ENCODE results near the gene SRA1. TPM values are rescaled to one million over a fixed set of nuclear protein-coding genes. Genes with fewer than 3 reads are reported as not detected.

The SRA1 gene
- total RNA-seq, 1 experiment from 2014 or later = 37.8 TPM

DNA sequence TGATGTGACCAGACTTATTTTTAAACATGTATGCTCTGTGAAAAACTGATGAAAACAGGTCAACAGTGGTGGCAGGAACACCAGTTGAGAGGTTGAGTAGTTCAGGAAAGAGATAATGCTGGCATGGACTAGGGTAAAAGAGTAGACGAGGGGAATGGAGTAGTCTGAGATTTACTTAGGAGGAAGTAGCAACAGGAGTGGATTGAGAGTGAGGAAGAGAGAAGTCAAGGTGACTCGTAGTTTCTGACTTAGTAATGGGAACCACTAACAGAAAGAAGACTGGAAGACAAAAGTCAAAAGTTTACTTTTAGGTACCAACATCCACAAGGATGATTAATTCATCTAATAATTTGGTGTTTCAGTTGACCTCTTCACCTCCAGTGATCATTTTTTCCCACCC lies 3.6 kb downstream of the SRA1 start:
- ChIA-PET POLR2A (interaction anchor here (0.6 kb wide), 1 partner anchor 146 kb away, joined by 3 read pairs; the partner anchor contains the start of gene ZMAT2), CTCF (interaction anchor here (1.3 kb wide), 1 partner anchor 181 kb away, joined by 3 read pairs; no protein-coding TSS in a partner anchor)
- DNase-seq (ENCODE audit: low spot score) (no peak), ATAC-seq (no peak)
- Mint-ChIP-seq H3K27me3 (ENCODE audit: low read depth) (no peaks in the 10 kb centered on the region), H3K36me3 (peaks cover 38% of the 10 kb centered on the region), H3K9me3 (no peaks in the 10 kb centered on the region), H3K27ac (no peak overlapping the region), H3K4me3 (no peak overlapping the region), H3K4me1 (peaks cover 29% of the 10 kb centered on the region)
- TF ChIP-seq, protein P1, sequence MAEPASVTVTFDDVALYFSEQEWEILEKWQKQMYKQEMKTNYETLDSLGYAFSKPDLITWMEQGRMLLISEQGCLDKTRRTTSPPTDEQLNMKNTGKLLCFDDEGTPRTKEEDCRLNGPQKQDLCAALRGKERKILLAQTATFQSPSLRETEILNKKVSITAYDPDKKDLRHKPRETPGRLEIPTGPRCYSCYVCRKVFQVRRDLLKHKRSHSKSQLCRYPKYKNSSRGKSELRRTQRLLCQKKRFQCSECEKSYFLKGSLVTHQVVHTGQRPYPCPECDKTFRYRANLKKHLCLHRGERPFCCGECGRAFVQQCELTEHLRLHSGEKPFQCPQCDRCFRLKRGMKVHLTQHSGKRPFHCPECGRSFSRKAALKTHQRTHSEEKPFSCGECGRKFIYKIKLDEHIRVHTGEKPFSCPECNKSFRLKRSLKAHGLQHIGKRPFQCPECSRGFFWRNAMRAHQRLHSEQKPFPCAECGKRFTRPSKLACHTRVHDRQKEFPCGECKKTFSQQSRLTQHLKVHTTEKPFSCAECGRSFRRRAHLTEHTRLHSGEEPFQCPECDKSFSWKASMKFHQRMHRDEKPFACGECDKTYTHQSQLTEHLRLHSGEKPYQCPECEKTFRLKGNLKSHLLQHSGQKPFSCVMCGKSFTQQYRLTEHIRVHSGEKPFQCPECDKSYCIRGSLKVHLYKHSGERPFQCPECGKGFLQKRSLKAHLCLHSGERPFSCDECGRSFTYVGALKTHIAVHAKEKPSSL (CRISPR knock-in tag; conservative IDR thresholded peaks at IDR 0.05) = no peak
- TF ChIP-seq, protein P2, sequence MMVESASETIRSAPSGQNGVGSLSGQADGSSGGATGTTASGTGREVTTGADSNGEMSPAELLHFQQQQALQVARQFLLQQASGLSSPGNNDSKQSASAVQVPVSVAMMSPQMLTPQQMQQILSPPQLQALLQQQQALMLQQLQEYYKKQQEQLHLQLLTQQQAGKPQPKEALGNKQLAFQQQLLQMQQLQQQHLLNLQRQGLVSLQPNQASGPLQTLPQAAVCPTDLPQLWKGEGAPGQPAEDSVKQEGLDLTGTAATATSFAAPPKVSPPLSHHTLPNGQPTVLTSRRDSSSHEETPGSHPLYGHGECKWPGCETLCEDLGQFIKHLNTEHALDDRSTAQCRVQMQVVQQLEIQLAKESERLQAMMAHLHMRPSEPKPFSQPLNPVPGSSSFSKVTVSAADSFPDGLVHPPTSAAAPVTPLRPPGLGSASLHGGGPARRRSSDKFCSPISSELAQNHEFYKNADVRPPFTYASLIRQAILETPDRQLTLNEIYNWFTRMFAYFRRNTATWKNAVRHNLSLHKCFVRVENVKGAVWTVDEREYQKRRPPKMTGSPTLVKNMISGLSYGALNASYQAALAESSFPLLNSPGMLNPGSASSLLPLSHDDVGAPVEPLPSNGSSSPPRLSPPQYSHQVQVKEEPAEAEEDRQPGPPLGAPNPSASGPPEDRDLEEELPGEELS (CRISPR knock-in tag; IDR thresholded peaks at IDR 0.05) = no peak
- TF ChIP-seq STAT6 (CRISPR knock-in tag; conservative IDR thresholded peaks at IDR 0.05; ENCODE audit: low read depth) (no peak), ZNF512 (CRISPR knock-in tag; IDR thresholded peaks at IDR 0.05; ENCODE audit: borderline replicate concordance) (no peak), SMAD4 (CRISPR knock-in tag; IDR thresholded peaks at IDR 0.05) (no peak), E2F1 (CRISPR knock-in tag; IDR thresholded peaks at IDR 0.05) (no peak), OVOL2 (CRISPR knock-in tag; IDR thresholded peaks at IDR 0.05; ENCODE audit: borderline replicate concordance) (no peak), MAX (CRISPR knock-in tag; IDR thresholded peaks at IDR 0.05) (no peak), EMX1 (CRISPR knock-in tag; IDR thresholded peaks at IDR 0.05) (no peak), ZNF138 (CRISPR knock-in tag; conservative IDR thresholded peaks at IDR 0.05) (no peak), E2F5 (CRISPR knock-in tag; IDR thresholded peaks at IDR 0.05) (no peak), GABPB1 (CRISPR knock-in tag; IDR thresholded peaks at IDR 0.05) (no peak), PRDM15 (CRISPR knock-in tag; IDR thresholded peaks at IDR 0.05) (no peak), NFYB (CRISPR knock-in tag; conservative IDR thresholded peaks at IDR 0.05; ENCODE audit: low read depth) (no peak), USF2 (CRISPR knock-in tag; IDR thresholded peaks at IDR 0.05) (no peak)
- TF ChIP-seq, protein P3, sequence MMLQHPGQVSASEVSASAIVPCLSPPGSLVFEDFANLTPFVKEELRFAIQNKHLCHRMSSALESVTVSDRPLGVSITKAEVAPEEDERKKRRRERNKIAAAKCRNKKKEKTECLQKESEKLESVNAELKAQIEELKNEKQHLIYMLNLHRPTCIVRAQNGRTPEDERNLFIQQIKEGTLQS (CRISPR knock-in tag; conservative IDR thresholded peaks at IDR 0.05) = no peak
- TF ChIP-seq, protein P4, sequence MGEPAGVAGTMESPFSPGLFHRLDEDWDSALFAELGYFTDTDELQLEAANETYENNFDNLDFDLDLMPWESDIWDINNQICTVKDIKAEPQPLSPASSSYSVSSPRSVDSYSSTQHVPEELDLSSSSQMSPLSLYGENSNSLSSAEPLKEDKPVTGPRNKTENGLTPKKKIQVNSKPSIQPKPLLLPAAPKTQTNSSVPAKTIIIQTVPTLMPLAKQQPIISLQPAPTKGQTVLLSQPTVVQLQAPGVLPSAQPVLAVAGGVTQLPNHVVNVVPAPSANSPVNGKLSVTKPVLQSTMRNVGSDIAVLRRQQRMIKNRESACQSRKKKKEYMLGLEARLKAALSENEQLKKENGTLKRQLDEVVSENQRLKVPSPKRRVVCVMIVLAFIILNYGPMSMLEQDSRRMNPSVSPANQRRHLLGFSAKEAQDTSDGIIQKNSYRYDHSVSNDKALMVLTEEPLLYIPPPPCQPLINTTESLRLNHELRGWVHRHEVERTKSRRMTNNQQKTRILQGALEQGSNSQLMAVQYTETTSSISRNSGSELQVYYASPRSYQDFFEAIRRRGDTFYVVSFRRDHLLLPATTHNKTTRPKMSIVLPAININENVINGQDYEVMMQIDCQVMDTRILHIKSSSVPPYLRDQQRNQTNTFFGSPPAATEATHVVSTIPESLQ (CRISPR knock-in tag; IDR thresholded peaks at IDR 0.05) = no peak
- TF ChIP-seq, protein P5, sequence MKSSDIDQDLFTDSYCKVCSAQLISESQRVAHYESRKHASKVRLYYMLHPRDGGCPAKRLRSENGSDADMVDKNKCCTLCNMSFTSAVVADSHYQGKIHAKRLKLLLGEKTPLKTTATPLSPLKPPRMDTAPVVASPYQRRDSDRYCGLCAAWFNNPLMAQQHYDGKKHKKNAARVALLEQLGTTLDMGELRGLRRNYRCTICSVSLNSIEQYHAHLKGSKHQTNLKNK (CRISPR knock-in tag; IDR thresholded peaks at IDR 0.05) = no peak
